Astrocyte (in vitro differentiated cells and primary cell): Measurements from ENCODE around the gene ACKR4.

Experiments
- CTCF ChIP-seq: IDR thresholded peaks from 2 replicates; pipeline ENCODE4 v1.5.1; 2011; ENCODE audit warnings: low read depth, mild to moderate bottlenecking, inconsistent platforms, low read length, moderate library complexity; ENCODE audit not compliant: insufficient read depth
- EZH2 ChIP-seq: IDR thresholded peaks from 2 replicates; pipeline ENCODE4 v1.6.1; 2012; ENCODE audit warnings: mild to moderate bottlenecking, low read length, inconsistent platforms; ENCODE audit not compliant: insufficient read depth

GRCh38 chr3:132635052-132635451 lies 38.0 kb downstream of the ACKR4 start:
- no peak for TF ChIP-seq CTCF
- no peak for TF ChIP-seq EZH2
